Ovary (tissue), 3 donors: ENCODE data around the gene LRRC63.

Experiments used
- EP300 ChIP-seq: sonication (generic); formaldehyde crosslinking; IDR thresholded peaks from one replicate; pipeline ENCODE4 v1.6.1; 2017; ENCODE audit warnings: antibody characterized with exemption
- POLR2A ChIP-seq: fragments of 450-650 bp; IDR thresholded peaks from one replicate; pipeline ENCODE4 v1.6.1; 2017; ENCODE audit warnings: antibody characterized with exemption, mild to moderate bottlenecking, moderate library complexity
- TF ChIP-seq, protein P1 (sequence below), 3 donors: fragments of 450-650 bp in 2 of 3; fragments of 200-600 bp in 1 of 3; IDR thresholded peaks; one replicate each; pipeline versions ENCODE4 v1.5.1 to v1.8.0; 2016 to 2022; ENCODE audit warnings: antibody characterized with exemption in 3 of 3, mild to moderate bottlenecking in 1 of 3
- donor health status: DM: no; HTN: no; CAD: no.

DNA sequence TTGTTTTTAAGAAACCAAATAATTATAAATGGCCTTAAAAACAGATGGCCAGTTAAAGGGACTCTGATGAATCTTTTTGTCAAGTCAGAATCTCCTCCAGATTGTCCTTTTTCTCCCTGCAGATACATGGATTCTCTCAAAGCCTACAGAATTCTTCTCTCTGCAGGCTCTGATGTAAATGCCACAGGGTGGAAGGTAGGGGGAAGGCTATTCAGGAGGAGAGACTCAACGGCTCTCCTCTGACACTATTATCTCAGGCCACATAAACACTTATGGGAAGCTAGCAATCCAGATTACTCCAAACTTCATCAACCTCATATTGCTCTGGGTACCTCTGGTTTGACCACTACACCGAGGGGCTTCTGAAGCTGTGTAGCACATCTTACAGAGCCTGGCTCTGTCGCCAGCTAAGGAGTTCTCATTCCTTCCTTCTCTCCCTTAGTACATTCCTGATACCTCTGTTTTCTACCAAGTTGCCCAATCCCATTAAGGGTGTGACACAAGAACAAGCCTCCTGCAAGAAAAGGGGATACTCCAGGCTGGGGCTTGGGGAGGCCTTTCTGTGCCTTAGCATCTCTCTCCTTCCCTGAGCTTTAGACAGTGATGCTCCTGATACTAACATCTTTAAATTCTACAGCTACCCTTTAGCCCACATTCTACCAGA lies 44.6 kb upstream of the LRRC63 start:
- TF ChIP-seq POLR2A, result no peak
- TF ChIP-seq, protein P1, sequence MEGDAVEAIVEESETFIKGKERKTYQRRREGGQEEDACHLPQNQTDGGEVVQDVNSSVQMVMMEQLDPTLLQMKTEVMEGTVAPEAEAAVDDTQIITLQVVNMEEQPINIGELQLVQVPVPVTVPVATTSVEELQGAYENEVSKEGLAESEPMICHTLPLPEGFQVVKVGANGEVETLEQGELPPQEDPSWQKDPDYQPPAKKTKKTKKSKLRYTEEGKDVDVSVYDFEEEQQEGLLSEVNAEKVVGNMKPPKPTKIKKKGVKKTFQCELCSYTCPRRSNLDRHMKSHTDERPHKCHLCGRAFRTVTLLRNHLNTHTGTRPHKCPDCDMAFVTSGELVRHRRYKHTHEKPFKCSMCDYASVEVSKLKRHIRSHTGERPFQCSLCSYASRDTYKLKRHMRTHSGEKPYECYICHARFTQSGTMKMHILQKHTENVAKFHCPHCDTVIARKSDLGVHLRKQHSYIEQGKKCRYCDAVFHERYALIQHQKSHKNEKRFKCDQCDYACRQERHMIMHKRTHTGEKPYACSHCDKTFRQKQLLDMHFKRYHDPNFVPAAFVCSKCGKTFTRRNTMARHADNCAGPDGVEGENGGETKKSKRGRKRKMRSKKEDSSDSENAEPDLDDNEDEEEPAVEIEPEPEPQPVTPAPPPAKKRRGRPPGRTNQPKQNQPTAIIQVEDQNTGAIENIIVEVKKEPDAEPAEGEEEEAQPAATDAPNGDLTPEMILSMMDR (IDR thresholded peaks at IDR 0.05), result no peak
- TF ChIP-seq EP300, result no peak
